Thyroid gland (tissue), 4 donors: Measurements from ENCODE around the gene TMEM59L.

Source experiments
- POLR2A ChIP-seq, 2 donors: fragments of 450-650 bp; IDR thresholded peaks; one replicate each; pipeline ENCODE4 v1.6.1; 2017; ENCODE audit warnings: antibody characterized with exemption in 2 of 2, mild to moderate bottlenecking in 2 of 2, moderate library complexity in 1 of 2
- TF ChIP-seq, protein P1 (sequence below), 6 experiments: fragments of 200-600 bp in 3 of 6; fragments of 450-650 bp in 3 of 6; sonication (generic) in 3 of 6; IDR thresholded peaks; one replicate each; pipeline ENCODE4 v1.5.1; 2016 to 2019; ENCODE audit warnings: antibody characterized with exemption in 6 of 6, mild to moderate bottlenecking in 2 of 6, inconsistent platforms in 1 of 6, moderate library complexity in 1 of 6

DNA sequence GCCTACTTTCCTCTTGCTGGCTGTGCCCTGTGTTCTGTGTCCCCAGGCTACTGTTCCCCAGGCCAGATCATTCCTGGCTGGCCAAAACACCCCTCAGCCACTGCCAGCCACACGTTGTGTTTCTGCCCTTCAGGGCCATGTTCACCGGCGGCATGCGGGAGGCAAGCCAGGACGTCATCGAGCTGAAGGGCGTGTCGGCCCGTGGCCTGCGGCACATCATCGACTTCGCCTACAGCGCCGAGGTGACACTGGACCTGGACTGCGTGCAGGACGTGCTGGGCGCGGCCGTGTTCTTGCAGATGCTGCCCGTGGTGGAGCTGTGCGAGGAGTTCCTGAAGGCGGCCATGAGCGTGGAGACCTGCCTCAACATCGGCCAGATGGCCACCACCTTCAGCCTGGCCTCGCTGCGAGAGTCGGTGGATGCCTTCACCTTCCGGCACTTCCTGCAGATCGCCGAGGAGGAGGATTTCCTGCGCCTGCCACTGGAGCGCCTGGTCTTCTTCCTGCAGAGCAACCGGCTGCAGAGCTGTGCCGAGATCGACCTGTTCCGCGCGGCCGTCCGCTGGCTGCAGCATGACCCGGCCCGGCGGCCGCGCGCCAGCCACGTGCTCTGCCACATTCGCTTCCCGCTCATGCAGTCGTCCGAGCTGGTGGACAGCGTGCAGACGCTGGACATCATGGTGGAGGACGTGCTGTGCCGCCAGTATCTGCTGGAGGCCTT is 55.0 kb downstream of the TMEM59L start:
- TF ChIP-seq POLR2A (IDR thresholded peaks at IDR 0.05), result no peak
- TF ChIP-seq, protein P1, sequence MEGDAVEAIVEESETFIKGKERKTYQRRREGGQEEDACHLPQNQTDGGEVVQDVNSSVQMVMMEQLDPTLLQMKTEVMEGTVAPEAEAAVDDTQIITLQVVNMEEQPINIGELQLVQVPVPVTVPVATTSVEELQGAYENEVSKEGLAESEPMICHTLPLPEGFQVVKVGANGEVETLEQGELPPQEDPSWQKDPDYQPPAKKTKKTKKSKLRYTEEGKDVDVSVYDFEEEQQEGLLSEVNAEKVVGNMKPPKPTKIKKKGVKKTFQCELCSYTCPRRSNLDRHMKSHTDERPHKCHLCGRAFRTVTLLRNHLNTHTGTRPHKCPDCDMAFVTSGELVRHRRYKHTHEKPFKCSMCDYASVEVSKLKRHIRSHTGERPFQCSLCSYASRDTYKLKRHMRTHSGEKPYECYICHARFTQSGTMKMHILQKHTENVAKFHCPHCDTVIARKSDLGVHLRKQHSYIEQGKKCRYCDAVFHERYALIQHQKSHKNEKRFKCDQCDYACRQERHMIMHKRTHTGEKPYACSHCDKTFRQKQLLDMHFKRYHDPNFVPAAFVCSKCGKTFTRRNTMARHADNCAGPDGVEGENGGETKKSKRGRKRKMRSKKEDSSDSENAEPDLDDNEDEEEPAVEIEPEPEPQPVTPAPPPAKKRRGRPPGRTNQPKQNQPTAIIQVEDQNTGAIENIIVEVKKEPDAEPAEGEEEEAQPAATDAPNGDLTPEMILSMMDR (IDR thresholded peaks at IDR 0.05), result no peak
